Measurements from ENCODE around the gene GGACT.

DNA sequence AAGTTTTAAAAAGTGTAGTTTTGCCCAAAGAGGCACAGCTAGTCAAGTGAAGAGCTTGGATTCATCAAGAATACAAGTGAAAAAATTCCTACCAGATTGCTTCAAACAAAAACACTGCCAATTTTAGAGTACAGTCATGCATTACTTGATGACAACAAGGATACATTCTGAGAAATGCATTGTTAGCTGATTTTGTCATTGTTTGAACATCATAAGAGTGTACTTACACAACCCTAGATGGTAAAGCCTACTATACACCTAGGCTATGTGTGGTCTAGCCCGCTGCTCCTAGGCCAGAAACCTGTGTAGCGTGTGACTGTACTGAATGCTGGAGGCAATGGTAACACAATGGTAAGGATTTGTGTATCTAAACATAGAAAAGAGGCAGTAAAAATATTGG is 44.9 kb upstream of the GGACT start:
- TF ChIP-seq, protein P1, sequence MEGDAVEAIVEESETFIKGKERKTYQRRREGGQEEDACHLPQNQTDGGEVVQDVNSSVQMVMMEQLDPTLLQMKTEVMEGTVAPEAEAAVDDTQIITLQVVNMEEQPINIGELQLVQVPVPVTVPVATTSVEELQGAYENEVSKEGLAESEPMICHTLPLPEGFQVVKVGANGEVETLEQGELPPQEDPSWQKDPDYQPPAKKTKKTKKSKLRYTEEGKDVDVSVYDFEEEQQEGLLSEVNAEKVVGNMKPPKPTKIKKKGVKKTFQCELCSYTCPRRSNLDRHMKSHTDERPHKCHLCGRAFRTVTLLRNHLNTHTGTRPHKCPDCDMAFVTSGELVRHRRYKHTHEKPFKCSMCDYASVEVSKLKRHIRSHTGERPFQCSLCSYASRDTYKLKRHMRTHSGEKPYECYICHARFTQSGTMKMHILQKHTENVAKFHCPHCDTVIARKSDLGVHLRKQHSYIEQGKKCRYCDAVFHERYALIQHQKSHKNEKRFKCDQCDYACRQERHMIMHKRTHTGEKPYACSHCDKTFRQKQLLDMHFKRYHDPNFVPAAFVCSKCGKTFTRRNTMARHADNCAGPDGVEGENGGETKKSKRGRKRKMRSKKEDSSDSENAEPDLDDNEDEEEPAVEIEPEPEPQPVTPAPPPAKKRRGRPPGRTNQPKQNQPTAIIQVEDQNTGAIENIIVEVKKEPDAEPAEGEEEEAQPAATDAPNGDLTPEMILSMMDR (conservative IDR thresholded peaks at IDR 0.05; ENCODE audit: low read depth in 2 of 2): no peak
- TF ChIP-seq ZNF331 (CRISPR knock-in tag; IDR thresholded peaks at IDR 0.05; ENCODE audit: low read depth) (no peak), EZH2phosphoT487 (IDR thresholded peaks at IDR 0.05; ENCODE audit: unreplicated experiment) (no peak)

All from GM23338 (cell line).